HG03196 (cell line): ENCODE data around the gene SNCB.

Experiments
- ATAC-seq: cut with Tn5 transposase; IDR thresholded peaks from one replicate; pipeline ENCODE4 v1.9.1; 2021; ENCODE audit not compliant: unreplicated experiment

The SNCB gene

GRCh38 chr5:176578391-176578808 lies 51.9 kb downstream of the SNCB start:
- no peak for ATAC-seq

GRCh38 chr5:176577312-176578176 lies 52.8 kb downstream of the SNCB start:
- ATAC-seq: no peak

GRCh38 chr5:176575488-176576422 lies 54.6 kb downstream of the SNCB start:
- no peak for ATAC-seq

- no peak for ATAC-seq
Measured at GRCh38 chr5:176575066-176575465, 55.3 kb downstream of the SNCB start.

GRCh38 chr5:176574297-176574591 lies 56.1 kb downstream of the SNCB start:
- no peak for ATAC-seq

- no peak for ATAC-seq
Measured at GRCh38 chr5:176573564-176574296, 56.6 kb downstream of the SNCB start.
